GM21576 (cell line): ENCODE data around the gene C17orf107.
A peak's percentile ranks its signal among the peaks of the same experiment; 100 is the strongest.
"Not testable (repeated sequence)": the region's sequence is repeated elsewhere in the genome, so short reads cannot be mapped to it uniquely, and the experiment has no call there.

Source experiments
- ATAC-seq: cut with Tn5 transposase; IDR thresholded peaks from one replicate; pipeline ENCODE4 v1.9.1; 2021; ENCODE audit warnings: mild to moderate bottlenecking, moderate library complexity; ENCODE audit not compliant: unreplicated experiment

Gene C17orf107

GRCh38 chr17:4900231-4901107, 1.1 kb downstream of the C17orf107 start:
- no peak for ATAC-seq

DNA sequence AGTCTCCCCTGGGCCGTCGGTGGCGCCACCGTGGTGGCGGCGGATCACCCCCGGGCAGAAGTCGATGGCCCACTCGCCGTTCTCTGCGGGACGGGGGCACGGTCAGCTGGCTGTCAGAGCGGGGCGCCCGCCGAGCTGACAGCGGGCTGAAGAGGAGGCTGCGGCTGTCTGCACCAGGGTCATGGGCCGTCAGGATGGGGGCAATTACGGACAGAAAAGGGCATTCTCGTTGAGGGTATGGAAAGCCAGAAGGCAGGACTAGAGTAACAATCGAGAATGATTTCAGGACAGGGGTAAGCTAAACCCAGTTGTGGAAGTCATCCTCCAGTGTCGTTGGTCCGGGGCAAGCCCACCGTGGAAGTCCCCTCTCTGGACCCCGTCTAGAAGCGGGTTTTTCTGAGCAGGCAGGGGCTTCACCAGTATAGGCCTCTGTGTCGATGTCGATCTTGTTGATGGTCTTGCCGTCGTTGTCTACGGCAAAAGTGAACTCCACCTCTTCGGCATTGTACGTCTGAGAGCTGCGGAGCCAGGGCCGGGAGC, 1.8 kb downstream of the C17orf107 start:
- ATAC-seq, result no peak

DNA sequence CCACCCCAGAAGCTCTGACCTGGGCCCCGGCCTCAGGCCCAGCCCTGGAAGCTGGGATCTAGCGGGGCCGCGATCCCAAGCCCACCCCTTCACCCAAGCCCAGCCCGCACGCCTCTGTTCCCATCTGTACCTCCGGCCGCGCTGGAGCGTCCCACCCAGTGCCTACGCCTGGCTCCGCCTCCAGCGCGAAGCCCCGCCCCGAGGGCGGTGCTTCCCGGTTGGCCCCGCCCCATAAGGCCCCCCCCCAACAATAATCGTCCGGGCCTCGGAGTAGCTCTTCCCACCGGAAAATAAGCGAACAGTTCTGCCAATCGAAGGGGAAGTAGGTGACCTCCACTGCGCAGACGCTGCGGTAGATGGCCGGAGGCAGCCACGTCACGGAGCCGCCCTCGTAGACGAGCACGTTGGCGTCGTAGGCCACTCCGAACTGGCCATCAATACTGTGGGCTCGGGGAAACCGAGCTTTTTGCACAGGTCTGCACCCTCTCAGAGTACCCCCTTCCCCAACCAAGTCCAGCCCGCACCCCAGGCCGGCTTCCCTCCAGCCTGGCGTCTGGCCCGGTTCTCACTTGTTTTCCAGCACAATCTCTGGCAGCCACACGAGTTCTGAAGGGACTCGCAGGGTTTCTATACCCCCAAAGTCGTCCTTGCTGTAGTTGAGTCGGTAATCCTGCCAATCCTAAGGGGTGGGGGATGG, 2.5 kb downstream of the C17orf107 start:
- ATAC-seq, result no peak

- no peak for ATAC-seq
Measured at GRCh38 chr17:4902540-4902939, 3.2 kb downstream of the C17orf107 start.

GRCh38 chr17:4903051-4903818, 3.9 kb downstream of the C17orf107 start, which contains the start of gene CHRNE:
CHRNE (minus strand) TSS chr17:4903098; CDS start chr17:4903063, 35 bp downstream.
- no peak for ATAC-seq

DNA sequence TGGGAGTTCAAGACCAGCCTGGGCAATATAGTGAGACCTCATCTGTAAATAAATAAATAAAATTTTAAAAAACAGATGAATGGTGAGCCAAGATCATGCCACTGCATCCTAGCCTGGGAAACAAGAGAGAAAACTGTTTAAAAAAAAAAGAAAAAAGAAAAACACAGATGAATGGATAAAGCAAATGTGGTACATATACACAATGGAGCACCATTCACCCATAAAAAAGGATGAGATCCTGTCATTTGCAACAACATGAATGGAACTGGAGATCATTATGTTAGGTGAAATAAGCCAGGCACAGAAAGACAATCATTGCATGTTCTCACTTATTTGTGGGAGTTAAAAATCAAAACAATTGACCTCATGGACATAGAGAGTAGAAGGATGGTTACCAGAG, 7.3 kb downstream of the C17orf107 start:
- not testable (repeated sequence) for ATAC-seq

- no peak for ATAC-seq
Measured at GRCh38 chr17:4908301-4908700, 9.0 kb downstream of the C17orf107 start.

- ATAC-seq, result peak; percentile 55
Measured at GRCh38 chr17:4908711-4909496, 9.6 kb downstream of the C17orf107 start.

DNA sequence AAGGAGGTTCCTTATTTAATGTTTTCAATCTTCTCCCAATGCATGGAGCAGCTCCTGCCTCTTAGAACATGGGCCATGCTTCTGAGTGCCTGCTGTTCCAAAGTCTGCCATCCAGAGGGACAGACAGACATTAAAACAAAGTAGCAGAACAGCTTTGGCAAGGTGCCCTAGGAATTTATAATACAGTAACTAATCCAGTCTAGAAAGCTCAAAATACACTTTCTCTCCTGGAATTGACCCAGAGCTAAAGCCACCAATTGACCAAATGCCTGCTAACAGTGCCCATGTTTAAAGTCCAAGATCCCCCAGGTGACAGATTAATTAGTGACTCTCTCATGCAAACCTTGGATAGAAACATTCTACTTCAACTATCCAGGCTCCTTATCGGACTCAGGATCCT, 14.7 kb downstream of the C17orf107 start:
- no peak for ATAC-seq

- ATAC-seq, result not testable (repeated sequence)
Measured at GRCh38 chr17:4914551-4914950, 15.2 kb downstream of the C17orf107 start.

DNA sequence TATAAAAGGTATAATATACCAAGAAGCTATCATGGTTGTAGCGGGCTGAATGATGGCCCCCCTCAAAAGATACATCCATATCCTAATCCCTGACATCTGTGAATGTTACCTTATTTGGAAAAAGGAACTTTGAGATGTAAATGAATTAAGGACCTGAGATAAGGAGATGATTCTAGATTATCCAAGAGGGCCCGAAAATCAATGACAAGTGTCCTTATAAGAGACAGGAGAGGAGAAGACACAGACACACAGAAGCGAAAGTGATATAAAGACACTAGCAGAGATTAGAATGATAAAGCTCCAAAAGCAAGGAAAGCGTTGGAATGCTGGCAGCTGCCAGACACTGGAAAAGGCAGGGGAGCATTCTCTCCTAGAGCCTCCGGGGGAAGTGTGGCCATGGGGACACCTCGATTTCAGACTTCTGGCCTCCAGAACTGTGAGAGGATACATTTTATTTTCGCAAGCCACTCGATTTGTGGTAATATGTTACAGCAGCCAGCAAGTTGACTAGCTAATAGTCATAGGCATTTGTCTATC, 20.2 kb downstream of the C17orf107 start:
- ATAC-seq, result no peak

DNA sequence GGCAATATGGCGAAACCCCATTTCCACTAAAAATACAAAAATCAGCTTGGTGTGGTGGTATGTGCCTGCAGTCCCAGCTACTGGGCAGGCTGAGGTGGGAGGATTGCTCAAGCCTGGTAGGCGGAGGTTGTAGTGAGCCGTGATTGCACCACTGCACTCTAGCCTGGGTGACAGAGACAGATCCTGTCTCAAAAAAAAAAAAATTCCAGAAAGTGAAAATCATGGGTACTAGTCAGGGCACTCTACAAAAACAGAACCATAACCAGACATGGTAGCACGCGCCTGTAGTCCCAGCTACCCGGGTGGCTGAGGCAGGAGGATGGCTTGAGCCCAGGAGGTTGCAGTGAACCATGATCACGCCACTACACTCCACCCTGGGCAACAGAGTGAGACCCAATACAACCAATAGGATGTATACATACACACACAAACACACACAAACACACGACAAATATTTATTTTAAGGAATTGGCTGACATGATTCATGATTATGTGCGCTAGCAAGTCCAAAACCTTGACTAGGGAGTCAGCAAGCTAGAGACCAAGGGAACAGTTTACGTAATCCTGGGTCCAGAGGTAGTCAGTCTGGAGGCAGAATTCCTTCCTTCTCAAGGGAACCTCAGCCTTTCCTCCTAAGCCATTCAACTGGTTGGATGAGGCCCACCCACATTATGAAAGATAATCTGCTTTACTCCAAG, 21.2 kb downstream of the C17orf107 start:
- ATAC-seq, result no peak

- no peak for ATAC-seq
Measured at GRCh38 chr17:4921320-4921719, 22.0 kb downstream of the C17orf107 start.

DNA sequence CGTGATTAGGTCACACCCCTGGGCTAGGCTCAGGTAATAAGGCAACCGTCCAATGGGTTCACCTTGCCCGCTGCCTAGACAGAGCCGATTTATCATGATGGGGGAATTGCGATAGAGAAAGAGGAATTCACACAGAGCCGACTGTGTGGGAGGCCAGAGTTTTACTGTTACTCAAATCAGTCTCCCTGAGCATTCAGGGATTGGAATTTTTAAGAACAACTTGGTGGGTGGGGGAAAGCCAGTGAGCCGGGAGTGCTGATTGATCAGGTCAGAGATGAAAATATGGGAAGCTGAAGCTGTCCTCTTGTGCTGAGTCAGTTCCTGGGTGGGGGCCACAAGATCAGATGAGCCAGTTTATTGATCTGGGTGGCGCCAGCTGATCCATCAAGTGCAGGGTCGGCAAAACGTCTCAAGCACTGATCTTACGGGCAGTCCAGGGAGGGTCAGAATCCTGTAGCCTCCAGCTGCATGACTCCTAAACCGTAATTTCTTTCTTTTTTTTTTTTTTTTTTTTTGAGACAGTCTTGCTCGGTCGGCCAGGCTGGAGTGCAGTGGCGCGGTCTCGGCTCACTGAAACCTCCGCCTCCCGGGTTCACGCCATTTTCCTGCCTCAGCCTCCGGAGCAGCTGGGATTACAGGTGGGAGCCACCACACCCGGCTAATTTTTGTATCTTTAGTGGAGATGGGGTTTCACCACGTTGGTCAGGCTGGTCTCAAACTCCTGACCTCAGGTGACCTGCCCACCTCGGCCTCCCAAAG, 27.4 kb downstream of the C17orf107 start:
- ATAC-seq, result not testable (repeated sequence)

DNA sequence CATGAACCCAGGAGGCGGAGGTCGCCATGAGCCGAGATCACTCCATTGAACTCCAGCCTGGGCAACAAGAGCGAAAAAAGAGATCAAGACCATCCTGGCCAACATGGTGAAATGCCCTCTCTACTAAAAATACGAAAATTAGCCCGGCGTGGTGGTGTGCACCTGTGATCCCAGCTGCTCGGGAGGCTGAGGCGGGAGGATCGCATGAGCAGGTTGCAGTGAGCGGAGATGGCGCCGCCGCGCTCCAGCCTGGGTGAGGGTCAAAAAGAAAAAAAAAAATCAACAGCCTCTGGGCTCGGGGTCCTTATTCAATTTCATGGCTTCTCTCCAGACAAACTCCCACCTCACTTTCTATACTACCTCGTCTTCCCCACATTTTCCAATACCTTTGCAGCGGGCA, 29.5 kb downstream of the C17orf107 start:
- no peak for ATAC-seq

GRCh38 chr17:4931963-4932362, 32.6 kb downstream of the C17orf107 start, which contains the start of gene GP1BA:
GP1BA (plus strand) TSS chr17:4932277; CDS start chr17:4932605, 328 bp downstream.
- ATAC-seq, result no peak

- ATAC-seq, result no peak
Measured at GRCh38 chr17:4932756-4933155, 33.4 kb downstream of the C17orf107 start.

DNA sequence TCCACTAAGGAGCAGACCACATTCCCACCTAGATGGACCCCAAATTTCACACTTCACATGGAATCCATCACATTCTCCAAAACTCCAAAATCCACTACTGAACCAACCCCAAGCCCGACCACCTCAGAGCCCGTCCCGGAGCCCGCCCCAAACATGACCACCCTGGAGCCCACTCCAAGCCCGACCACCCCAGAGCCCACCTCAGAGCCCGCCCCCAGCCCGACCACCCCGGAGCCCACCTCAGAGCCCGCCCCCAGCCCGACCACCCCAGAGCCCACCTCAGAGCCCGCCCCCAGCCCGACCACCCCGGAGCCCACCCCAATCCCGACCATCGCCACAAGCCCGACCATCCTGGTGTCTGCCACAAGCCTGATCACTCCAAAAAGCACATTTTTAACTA, 34.3 kb downstream of the C17orf107 start:
- ATAC-seq, result no peak
